HCT116 (cell line): ENCODE data around the gene PACRG.

Source experiments
- CEBPB ChIP-seq: IDR thresholded peaks from 2 replicates; pipeline ENCODE4 v1.6.1; 2012; ENCODE audit warnings: low read depth
- ELF1 ChIP-seq: IDR thresholded peaks from 2 replicates; pipeline ENCODE4 v1.6.1; 2012; ENCODE audit warnings: low read depth, borderline replicate concordance
- EZH2 ChIP-seq: fragments of 200-600 bp; sonication (generic); IDR thresholded peaks from 2 replicates; pipeline ENCODE4 v1.6.1; 2017; ENCODE audit warnings: antibody characterized with exemption, mixed run types
- JUND ChIP-seq: IDR thresholded peaks from 2 replicates; pipeline ENCODE4 v1.6.1; 2012
- POLR2A ChIP-seq: IDR thresholded peaks from 2 replicates; pipeline ENCODE4 v1.7.0; 2011; ENCODE audit warnings: borderline replicate concordance; ENCODE audit not compliant: insufficient read depth, insufficient read length; ENCODE audit errors: extremely low read depth
- POLR2AphosphoS5 ChIP-seq: IDR thresholded peaks from 2 replicates; pipeline ENCODE4 v1.6.1; 2011; ENCODE audit warnings: mild to moderate bottlenecking, low read depth, low read length, moderate library complexity
- RAD21 ChIP-seq: IDR thresholded peaks from 2 replicates; pipeline ENCODE4 v1.6.1; 2012; ENCODE audit warnings: low read depth, mild to moderate bottlenecking
- SP1 ChIP-seq: IDR thresholded peaks from 2 replicates; pipeline ENCODE4 v1.6.1; 2012; ENCODE audit warnings: low read depth
- YY1 ChIP-seq: IDR thresholded peaks from 2 replicates; pipeline ENCODE4 v1.6.1; 2011; ENCODE audit warnings: low read length, low read depth, moderate library complexity, mild to moderate bottlenecking; ENCODE audit not compliant: insufficient replicate concordance; ENCODE audit errors: extremely low read depth
- ZNF274 ChIP-seq: fragments of 200-500 bp; sonication (Bioruptor generic); IDR thresholded peaks from 2 replicates; pipeline ENCODE4 v1.6.1; 2014; ENCODE audit warnings: mild to moderate bottlenecking, low read depth, low read length, inconsistent platforms
- TF ChIP-seq, protein P1 (sequence below), 3 experiments: fragments of 200-600 bp in 1 of 3; sonication (generic) in 1 of 3; IDR thresholded peaks in 2 of 3; conservative IDR thresholded peaks in 1 of 3; 2 replicates each; pipeline ENCODE4 v1.5.1; 2012 to 2017; ENCODE audit warnings: low read depth in 2 of 3, low read length in 2 of 3, antibody characterized with exemption in 1 of 3, borderline replicate concordance in 1 of 3, control low read depth in 1 of 3, mild to moderate bottlenecking in 1 of 3, mixed read lengths in 1 of 3, mixed run types in 1 of 3, moderate library complexity in 1 of 3; ENCODE audit not compliant: insufficient read depth in 1 of 3
- TF ChIP-seq, protein P2 (sequence below): IDR thresholded peaks from 2 replicates; pipeline ENCODE4 v1.6.1; 2011; ENCODE audit warnings: mild to moderate bottlenecking, low read length, moderate library complexity; ENCODE audit not compliant: insufficient replicate concordance; ENCODE audit errors: extremely low read depth
- TF ChIP-seq, protein P3 (sequence below): IDR thresholded peaks from 2 replicates; pipeline ENCODE4 v1.6.1; 2012

DNA sequence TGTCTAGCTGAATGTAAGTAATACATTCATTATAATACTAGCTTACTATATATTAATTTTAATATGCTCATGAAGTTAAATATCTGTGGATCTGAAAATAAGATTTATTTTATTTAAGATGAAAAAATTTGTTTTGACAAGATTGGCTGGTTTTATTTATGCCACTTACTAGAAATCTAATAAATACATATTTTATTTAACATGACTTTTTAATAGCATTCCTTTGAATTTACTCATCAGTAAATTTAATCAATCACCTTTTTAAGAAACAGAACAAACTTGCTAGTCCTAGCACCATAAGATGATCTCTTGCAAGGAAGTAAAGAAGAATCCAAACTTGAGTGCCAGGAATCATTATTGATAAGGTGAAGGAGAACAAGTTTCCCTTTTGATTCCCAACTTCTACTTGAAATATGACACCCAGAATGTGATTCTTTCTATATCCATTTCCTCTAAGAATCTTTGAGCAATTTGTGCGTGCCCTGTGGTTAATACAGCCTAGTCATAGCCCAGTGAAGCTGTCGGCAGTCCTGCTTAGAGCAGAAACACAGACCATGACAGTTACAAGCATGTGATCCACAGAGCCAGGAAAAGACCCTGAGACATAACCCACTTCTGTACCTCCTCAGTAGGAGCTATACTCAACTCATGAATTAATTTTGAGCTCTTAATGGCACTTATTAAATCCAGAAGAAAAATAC lies 404.4 kb downstream of the PACRG start:
- TF ChIP-seq, protein P1, sequence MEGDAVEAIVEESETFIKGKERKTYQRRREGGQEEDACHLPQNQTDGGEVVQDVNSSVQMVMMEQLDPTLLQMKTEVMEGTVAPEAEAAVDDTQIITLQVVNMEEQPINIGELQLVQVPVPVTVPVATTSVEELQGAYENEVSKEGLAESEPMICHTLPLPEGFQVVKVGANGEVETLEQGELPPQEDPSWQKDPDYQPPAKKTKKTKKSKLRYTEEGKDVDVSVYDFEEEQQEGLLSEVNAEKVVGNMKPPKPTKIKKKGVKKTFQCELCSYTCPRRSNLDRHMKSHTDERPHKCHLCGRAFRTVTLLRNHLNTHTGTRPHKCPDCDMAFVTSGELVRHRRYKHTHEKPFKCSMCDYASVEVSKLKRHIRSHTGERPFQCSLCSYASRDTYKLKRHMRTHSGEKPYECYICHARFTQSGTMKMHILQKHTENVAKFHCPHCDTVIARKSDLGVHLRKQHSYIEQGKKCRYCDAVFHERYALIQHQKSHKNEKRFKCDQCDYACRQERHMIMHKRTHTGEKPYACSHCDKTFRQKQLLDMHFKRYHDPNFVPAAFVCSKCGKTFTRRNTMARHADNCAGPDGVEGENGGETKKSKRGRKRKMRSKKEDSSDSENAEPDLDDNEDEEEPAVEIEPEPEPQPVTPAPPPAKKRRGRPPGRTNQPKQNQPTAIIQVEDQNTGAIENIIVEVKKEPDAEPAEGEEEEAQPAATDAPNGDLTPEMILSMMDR (IDR thresholded peaks at IDR 0.05 in 2 of 3, conservative IDR thresholded peaks at IDR 0.05 in 1 of 3; ENCODE audit: borderline replicate concordance in 1 of 3, insufficient read depth in 1 of 3, low read depth in 2 of 3, low read length in 2 of 3), result no peak
- TF ChIP-seq CEBPB (no peak), EZH2 (no peak), RAD21 (no peak), POLR2AphosphoS5 (no peak), ZNF274 (no peak), POLR2A (no peak), JUND (no peak), SP1 (no peak), YY1 (no peak), ELF1 (no peak)
- TF ChIP-seq, protein P2, sequence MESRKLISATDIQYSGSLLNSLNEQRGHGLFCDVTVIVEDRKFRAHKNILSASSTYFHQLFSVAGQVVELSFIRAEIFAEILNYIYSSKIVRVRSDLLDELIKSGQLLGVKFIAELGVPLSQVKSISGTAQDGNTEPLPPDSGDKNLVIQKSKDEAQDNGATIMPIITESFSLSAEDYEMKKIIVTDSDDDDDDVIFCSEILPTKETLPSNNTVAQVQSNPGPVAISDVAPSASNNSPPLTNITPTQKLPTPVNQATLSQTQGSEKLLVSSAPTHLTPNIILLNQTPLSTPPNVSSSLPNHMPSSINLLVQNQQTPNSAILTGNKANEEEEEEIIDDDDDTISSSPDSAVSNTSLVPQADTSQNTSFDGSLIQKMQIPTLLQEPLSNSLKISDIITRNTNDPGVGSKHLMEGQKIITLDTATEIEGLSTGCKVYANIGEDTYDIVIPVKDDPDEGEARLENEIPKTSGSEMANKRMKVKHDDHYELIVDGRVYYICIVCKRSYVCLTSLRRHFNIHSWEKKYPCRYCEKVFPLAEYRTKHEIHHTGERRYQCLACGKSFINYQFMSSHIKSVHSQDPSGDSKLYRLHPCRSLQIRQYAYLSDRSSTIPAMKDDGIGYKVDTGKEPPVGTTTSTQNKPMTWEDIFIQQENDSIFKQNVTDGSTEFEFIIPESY, result no peak
- TF ChIP-seq, protein P3, sequence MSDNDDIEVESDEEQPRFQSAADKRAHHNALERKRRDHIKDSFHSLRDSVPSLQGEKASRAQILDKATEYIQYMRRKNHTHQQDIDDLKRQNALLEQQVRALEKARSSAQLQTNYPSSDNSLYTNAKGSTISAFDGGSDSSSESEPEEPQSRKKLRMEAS, result no peak
